Stimulated activated CD8-positive, alpha-beta memory T cell treated with anti-CD3 and anti-CD28 coated beads, Interleukin-15, amount 100 ng/mL, for 1 hour (primary cell): ENCODE data around the gene RGP1.

Experiments
- DNase-seq: peaks from one replicate; pipeline ENCODE4 v3.0.0-alpha.2; 2020; ENCODE audit warnings: low read depth

Gene RGP1

GRCh38 chr9:35771943-35772342 is 22.9 kb downstream of the RGP1 start:
- no peak for DNase-seq

- DNase-seq: no peak
Measured at GRCh38 chr9:35774907-35775635, 26.0 kb downstream of the RGP1 start.

- DNase-seq: no peak
Measured at GRCh38 chr9:35776018-35776417, 26.9 kb downstream of the RGP1 start.

GRCh38 chr9:35778496-35778895 is 29.4 kb downstream of the RGP1 start:
- no peak for DNase-seq

- DNase-seq: no peak
Measured at GRCh38 chr9:35781066-35781465, 32.0 kb downstream of the RGP1 start.

- DNase-seq: no peak
Measured at GRCh38 chr9:35783418-35783817, 34.3 kb downstream of the RGP1 start.

GRCh38 chr9:35789541-35789940 is 40.5 kb downstream of the RGP1 start:
- no peak for DNase-seq

- DNase-seq: no peak
Measured at GRCh38 chr9:35790025-35790384, 40.9 kb downstream of the RGP1 start.

- DNase-seq: peak; percentile 13
Measured at GRCh38 chr9:35790385-35791296, 41.6 kb downstream of the RGP1 start.

GRCh38 chr9:35791297-35791921 is 42.3 kb downstream of the RGP1 start, which contains the start of gene NPR2:
TSS of gene NPR2 (plus strand) at chr9:35791591. CDS start at chr9:35792409, 818 bp downstream.
- no peak for DNase-seq

- DNase-seq: no peak
Measured at GRCh38 chr9:35792024-35792813, 43.1 kb downstream of the RGP1 start.

- DNase-seq: no peak
Measured at GRCh38 chr9:35792826-35793225, 43.7 kb downstream of the RGP1 start.

GRCh38 chr9:35793461-35793860 is 44.4 kb downstream of the RGP1 start:
- DNase-seq: no peak

GRCh38 chr9:35795695-35796094 is 46.6 kb downstream of the RGP1 start:
- DNase-seq: no peak

GRCh38 chr9:35797311-35798109 is 48.4 kb downstream of the RGP1 start:
- DNase-seq: no peak

- DNase-seq: no peak
Measured at GRCh38 chr9:35798658-35799374, 49.7 kb downstream of the RGP1 start.

GRCh38 chr9:35800530-35800929 is 51.4 kb downstream of the RGP1 start:
- no peak for DNase-seq

- no peak for DNase-seq
Measured at GRCh38 chr9:35801328-35802128, 52.4 kb downstream of the RGP1 start.

- DNase-seq: no peak
Measured at GRCh38 chr9:35806101-35806500, 57.0 kb downstream of the RGP1 start.
